Liver (tissue), 9 donors: Measurements from ENCODE around the gene C1QA. TPM values are rescaled to one million over a fixed set of nuclear protein-coding genes. Genes with fewer than 3 reads are reported as not detected.

Experiments
- DNase-seq: peaks from one replicate; pipeline ENCODE4 v3.0.0-alpha.2; 2017; ENCODE audit warnings: low spot score
- H3K27ac ChIP-seq, 2 donors: one replicate each; pipeline ENCODE4 v1.7.0; 2013; ENCODE audit warnings: inconsistent platforms in 2 of 2, low read length in 2 of 2, control low read depth in 1 of 2, low read depth in 1 of 2, mild to moderate bottlenecking in 1 of 2
- H3K27me3 ChIP-seq, 4 donors: one replicate each; pipeline versions ENCODE4 v1.6.1 to v1.7.0; 2013; ENCODE audit warnings: low read length in 3 of 4, inconsistent platforms in 1 of 4, mild to moderate bottlenecking in 1 of 4, moderate library complexity in 1 of 4; ENCODE audit not compliant: control insufficient read depth in 4 of 4, insufficient read depth in 4 of 4
- H3K36me3 ChIP-seq, 4 donors: one replicate each; pipeline versions ENCODE4 v1.6.1 to v1.7.0; 2013; ENCODE audit warnings: low read length in 3 of 4, mild to moderate bottlenecking in 3 of 4, low read depth in 1 of 4, moderate library complexity in 1 of 4; ENCODE audit not compliant: control insufficient read depth in 4 of 4, insufficient read depth in 3 of 4
- H3K4me1 ChIP-seq, 4 donors: one replicate each; pipeline versions ENCODE4 v1.6.1 to v1.7.0; 2013; ENCODE audit warnings: low read length in 3 of 4, mild to moderate bottlenecking in 3 of 4, moderate library complexity in 1 of 4; ENCODE audit not compliant: control insufficient read depth in 4 of 4, insufficient read depth in 4 of 4
- H3K4me3 ChIP-seq, 3 donors: one replicate each; pipeline versions ENCODE4 v1.6.1 to v1.7.0; 2013; ENCODE audit warnings: low read length in 3 of 3, control low read depth in 1 of 3, low read depth in 1 of 3, mild to moderate bottlenecking in 1 of 3
- H3K9ac ChIP-seq, 2 donors: one replicate each; pipeline ENCODE4 v1.7.0; 2013; ENCODE audit warnings: low read length in 2 of 2, mild to moderate bottlenecking in 2 of 2, moderate library complexity in 2 of 2, control low read depth in 1 of 2, low read depth in 1 of 2
- H3K9me3 ChIP-seq, 4 donors: one replicate each; pipeline versions ENCODE4 v1.6.1 to v1.7.0; 2013; ENCODE audit warnings: low read length in 3 of 4; ENCODE audit not compliant: control insufficient read depth in 4 of 4
- CTCF ChIP-seq: fragments of 150-350 bp; IDR thresholded peaks from 2 replicates; pipeline ENCODE4 v1.5.1; 2017; ENCODE audit warnings: improper control_type of control experiment, low read depth, low read length; ENCODE audit not compliant: missing input control
- EGR1 ChIP-seq, 2 donors: IDR thresholded peaks; 2 replicates each; pipeline ENCODE4 v1.6.1; 2016 to 2018; ENCODE audit warnings: antibody characterized with exemption in 2 of 2, low read depth in 2 of 2
- FOXA1 ChIP-seq: IDR thresholded peaks from 2 replicates; pipeline ENCODE4 v1.6.1; 2016; ENCODE audit warnings: antibody characterized with exemption
- FOXA2 ChIP-seq: IDR thresholded peaks from 2 replicates; pipeline ENCODE4 v1.6.1; 2016; ENCODE audit warnings: antibody characterized with exemption
- GABPA ChIP-seq, 2 donors: IDR thresholded peaks in 1 of 2; conservative IDR thresholded peaks in 1 of 2; 2 replicates each; pipeline ENCODE4 v1.6.1; 2016; ENCODE audit warnings: antibody characterized with exemption in 2 of 2, mild to moderate bottlenecking in 1 of 2, moderate library complexity in 1 of 2
- HNF4A ChIP-seq, 2 donors: conservative IDR thresholded peaks; 2 replicates each; pipeline ENCODE4 v1.6.1; 2016; ENCODE audit warnings: antibody characterized with exemption in 2 of 2, mild to moderate bottlenecking in 2 of 2
- HNF4G ChIP-seq: IDR thresholded peaks from 2 replicates; pipeline ENCODE4 v1.6.1; 2016; ENCODE audit warnings: antibody characterized with exemption
- JUND ChIP-seq, 2 donors: IDR thresholded peaks; 2 replicates each; pipeline ENCODE4 v1.6.1; 2016; ENCODE audit warnings: antibody characterized with exemption in 2 of 2
- MAX ChIP-seq: IDR thresholded peaks from 2 replicates; pipeline ENCODE4 v1.6.1; 2016; ENCODE audit warnings: antibody characterized with exemption
- NR2F2 ChIP-seq: IDR thresholded peaks from 2 replicates; pipeline ENCODE4 v1.6.1; 2016; ENCODE audit warnings: antibody characterized with exemption
- RAD21 ChIP-seq, 2 donors: IDR thresholded peaks; 2 replicates each; pipeline ENCODE4 v1.6.1; 2016; ENCODE audit warnings: antibody characterized with exemption in 2 of 2, mild to moderate bottlenecking in 2 of 2
- REST ChIP-seq: IDR thresholded peaks from 2 replicates; pipeline ENCODE4 v1.6.1; 2016; ENCODE audit warnings: antibody characterized with exemption, mild to moderate bottlenecking
- RXRA ChIP-seq, 2 donors: IDR thresholded peaks; 2 replicates each; pipeline ENCODE4 v1.6.1; 2017 to 2018; ENCODE audit warnings: antibody characterized with exemption in 2 of 2, mild to moderate bottlenecking in 1 of 2
- SP1 ChIP-seq: IDR thresholded peaks from 2 replicates; pipeline ENCODE4 v1.6.1; 2018; ENCODE audit warnings: antibody characterized with exemption, mild to moderate bottlenecking
- TAF1 ChIP-seq: conservative IDR thresholded peaks from 2 replicates; pipeline ENCODE4 v1.6.1; 2016; ENCODE audit warnings: antibody characterized with exemption, mild to moderate bottlenecking
- ZBTB33 ChIP-seq: IDR thresholded peaks from 2 replicates; pipeline ENCODE4 v1.6.1; 2016; ENCODE audit warnings: antibody characterized with exemption
- WGBS: extraction: QIAGEN DNeasy Blood & Tissue Kit; methylation state at CpG from one replicate; pipeline ENCODE4 v1.1.7; 2013; 5-methylcytosine and 5-hydroxymethylcytosine counted together
- polyA plus RNA-seq, 2 donors: library from polyadenylated mRNA; stranded (reverse) in 1 of 2; unstranded in 1 of 2; fragments of 200-250 nt in 1 of 2; fragments of >200 nt in 1 of 2; fragmentation: Nextera tagmentation in 1 of 2; extraction: Ambion mirVana in 1 of 2; gene quantifications; one replicate each; pipeline versions ENCODE4 v1.2.1 to v1.2.3, GENCODE V29; 2013 to 2015
- total RNA-seq, 2 donors: library from RNA; depleted of rRNA; stranded (reverse); fragments of >200 nt; gene quantifications; one replicate each; pipeline ENCODE4 v1.2.3, GENCODE V29; 2014
- donor health status: healthy.
- donor health status: healthy.
- donor health status: healthy.
- donor health status: healthy.
- donor health status: healthy.

The C1QA gene
- total and polyA plus RNA-seq, 4 donors, result 73.0 to 243 (median 94.6) TPM

GRCh38 chr1:22595108-22595507 is 41.3 kb upstream of the C1QA start:
- H3K27me3 ChIP-seq, result peaks cover 0 to 4% (median 2%) of the 10 kb centered on the region in 4 donors
- DNase-seq, result no peak
- WGBS, result 67% methylated on average over 7 of the region's 7 CpGs

GRCh38 chr1:22597301-22597965 is 39.0 kb upstream of the C1QA start:
- 77% methylated on average over 30 of the region's 30 CpGs for WGBS
- Histone ChIP-seq H3K36me3 (no peaks in the 10 kb centered on the region), H3K27ac (no peak overlapping the region), H3K4me3 (no peak overlapping the region), H3K27me3 (peaks cover 0 to 4% (median 2%) of the 10 kb centered on the region in 4 donors), H3K9me3 (no peaks in the 10 kb centered on the region), H3K4me1 (no peaks in the 10 kb centered on the region), H3K9ac (no peak overlapping the region)
- no peak for DNase-seq
- no peak for TF ChIP-seq HNF4A (conservative IDR thresholded peaks at IDR 0.05)
- TF ChIP-seq FOXA2, result no peak
- TF ChIP-seq EGR1 (IDR thresholded peaks at IDR 0.05; ENCODE audit: low read depth in 2 of 2), result no peak
- no peak for TF ChIP-seq RXRA (IDR thresholded peaks at IDR 0.05)
- no peak for TF ChIP-seq FOXA1
- no peak for TF ChIP-seq TAF1
- no peak for TF ChIP-seq ZBTB33
- no peak for TF ChIP-seq MAX
- no peak for TF ChIP-seq RAD21 (IDR thresholded peaks at IDR 0.05)
- TF ChIP-seq CTCF, result no peak
- no peak for TF ChIP-seq GABPA (IDR thresholded peaks at IDR 0.05 in 1 of 2, conservative IDR thresholded peaks at IDR 0.05 in 1 of 2)
- TF ChIP-seq JUND (IDR thresholded peaks at IDR 0.05), result no peak
- no peak for TF ChIP-seq HNF4G
- no peak for TF ChIP-seq NR2F2

More at GRCh38 chr1:22595108-22595507, 41.3 kb upstream of the C1QA start:
- no peak overlapping the region for H3K4me3 ChIP-seq
- TF ChIP-seq REST (no peak), SP1 (no peak), JUND (IDR thresholded peaks at IDR 0.05) (no peak), ZBTB33 (no peak)
- no peaks in the 10 kb centered on the region for H3K4me1 ChIP-seq
- H3K9ac ChIP-seq, result no peak overlapping the region
- H3K9me3 ChIP-seq, result no peaks in the 10 kb centered on the region
- no peak overlapping the region for H3K27ac ChIP-seq
- no peaks in the 10 kb centered on the region for H3K36me3 ChIP-seq
